Adrenal gland (tissue), 12 donors: ENCODE measurements around the gene ISOC1. TPM values are rescaled to one million over a fixed set of nuclear protein-coding genes. Genes with fewer than 3 reads are reported as not detected.

ENCODE experiments used
- DNase-seq, 7 donors: peaks; one replicate each; pipeline ENCODE4 v3.0.0-alpha.2; 2019 to 2020
- H3K27ac ChIP-seq, 5 donors: fragments of 200-600 bp; sonication (generic) in 4 of 5; 1 replicate in 3 of 5; 2 replicates in 2 of 5; pipeline versions ENCODE4 v1.5.1 to v1.8.0; 2016 to 2020; ENCODE audit warnings: mild to moderate bottlenecking in 1 of 5
- H3K27me3 ChIP-seq: fragments of 200-600 bp; 2 replicates; pipeline ENCODE4 v1.8.0; 2021
- H3K36me3 ChIP-seq, 2 donors: fragments of 200-600 bp; replicated peaks in 1 of 2; 1 replicate in 1 of 2; 2 replicates in 1 of 2; pipeline versions ENCODE4 v1.5.1 to v1.8.0; 2018 to 2022
- H3K4me1 ChIP-seq, 2 donors: fragments of 200-600 bp; replicated peaks in 1 of 2; 1 replicate in 1 of 2; 2 replicates in 1 of 2; pipeline versions ENCODE4 v1.5.1 to v1.8.0; 2018 to 2021
- H3K4me3 ChIP-seq, 4 donors: fragments of 200-600 bp; sonication (generic) in 3 of 4; one replicate each; pipeline ENCODE4 v1.5.1; 2016 to 2018
- H3K9me3 ChIP-seq, 3 donors: fragments of 200-600 bp; sonication (generic) in 1 of 3; replicated peaks in 1 of 3; 1 replicate in 2 of 3; 2 replicates in 1 of 3; pipeline versions ENCODE4 v1.5.1 to v1.8.0; 2016 to 2021
- POLR2A ChIP-seq, 2 donors: fragments of 450-650 bp; IDR thresholded peaks; one replicate each; pipeline ENCODE4 v1.6.1; 2017; ENCODE audit warnings: antibody characterized with exemption in 2 of 2, mild to moderate bottlenecking in 2 of 2, moderate library complexity in 1 of 2
- WGBS, 4 donors: extraction: QIAGEN DNeasy Blood & Tissue Kit in 2 of 4; methylation state at CpG; one replicate each; pipeline versions ENCODE4 v1.1.5 to v1.1.7; 2013 to 2017; 5-methylcytosine and 5-hydroxymethylcytosine counted together
- intact Hi-C, 2 donors: fragments of 100-400 bp; cut with DNase I; formaldehyde crosslinking; loops; one replicate each; pipeline versions ENCODE4 v1.14.1 to v1.15.0; 2022 to 2023
- polyA plus RNA-seq, 3 donors: library from polyadenylated mRNA; stranded (reverse); fragments of 200-250 nt in 2 of 3; fragments of 350-450 nt in 1 of 3; fragmentation: Illumina TruSeq in 1 of 3; extraction: RNeasy Lipid Tissue Mini Kit (QIAGEN cat#74804) in 1 of 3; gene quantifications; one replicate each; pipeline ENCODE4 v1.2.3, GENCODE V29; 2013 to 2014
- total RNA-seq, 9 donors: library from RNA; depleted of rRNA in 4 of 9; stranded (reverse); fragments of >200 nt in 4 of 9; fragments of 120-200 nt in 1 of 9; fragmentation: NEBNext Ultra II Directional in 1 of 9; extraction: Animal tissue kit (Norgen Biotek cat#: 25700) in 1 of 9; gene quantifications; one replicate each; pipeline versions ENCODE4 v1.1.0 to v1.2.4, GENCODE V29; 2013 to 2023
- TF ChIP-seq, protein P1 (sequence below), 6 experiments: fragments of 450-650 bp in 4 of 6; fragments of 200-600 bp in 2 of 6; sonication (generic) in 1 of 6; IDR thresholded peaks; 1 replicate in 5 of 6; 2 replicates in 1 of 6; pipeline versions ENCODE4 v1.5.1 to v1.8.0; 2016 to 2021; ENCODE audit warnings: antibody characterized with exemption in 6 of 6, mild to moderate bottlenecking in 2 of 6, moderate library complexity in 1 of 6
- donor health status: healthy with polysubstance abuse.
- donor health status: Bipolar disorder and iron deficiency.
- donor health status: DM: yes; HTN: yes; CAD: no.
- donor health status: DM: no; HTN: no; CAD: no.
- donor health status: DM: no; HTN: no; CAD: no.
- donor health status: DM: yes; HTN: yes; CAD: no.

Gene ISOC1
- total and polyA plus RNA-seq, 12 donors: 7.6 to 56.6 (median 34.6) TPM

DNA sequence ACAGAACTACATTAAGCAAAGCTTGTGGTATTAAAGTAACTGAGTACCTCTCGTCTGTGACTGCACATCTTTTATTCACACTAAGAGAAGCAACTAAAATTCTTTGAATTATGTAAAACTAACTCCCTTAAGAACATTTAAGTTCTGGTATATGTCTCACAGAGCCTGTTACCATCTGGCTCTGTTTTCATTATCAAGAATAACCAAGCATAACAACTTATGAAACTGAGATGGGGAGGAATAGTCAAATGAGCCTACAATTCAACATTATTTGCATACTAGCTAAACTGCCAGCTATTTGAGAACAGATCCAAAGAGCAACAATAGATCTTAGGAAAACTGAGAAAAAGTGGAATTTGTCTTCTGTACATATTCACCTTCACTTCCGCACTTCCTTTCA lies 25.3 kb upstream of the ISOC1 start:
- Histone ChIP-seq H3K4me3 (no peak overlapping the region), H3K4me1 (no peaks in the 10 kb centered on the region), H3K36me3 (no peaks in the 10 kb centered on the region), H3K27ac (no peak overlapping the region), H3K27me3 (no peaks in the 10 kb centered on the region), H3K9me3 (no peaks in the 10 kb centered on the region)
- TF ChIP-seq, protein P1, sequence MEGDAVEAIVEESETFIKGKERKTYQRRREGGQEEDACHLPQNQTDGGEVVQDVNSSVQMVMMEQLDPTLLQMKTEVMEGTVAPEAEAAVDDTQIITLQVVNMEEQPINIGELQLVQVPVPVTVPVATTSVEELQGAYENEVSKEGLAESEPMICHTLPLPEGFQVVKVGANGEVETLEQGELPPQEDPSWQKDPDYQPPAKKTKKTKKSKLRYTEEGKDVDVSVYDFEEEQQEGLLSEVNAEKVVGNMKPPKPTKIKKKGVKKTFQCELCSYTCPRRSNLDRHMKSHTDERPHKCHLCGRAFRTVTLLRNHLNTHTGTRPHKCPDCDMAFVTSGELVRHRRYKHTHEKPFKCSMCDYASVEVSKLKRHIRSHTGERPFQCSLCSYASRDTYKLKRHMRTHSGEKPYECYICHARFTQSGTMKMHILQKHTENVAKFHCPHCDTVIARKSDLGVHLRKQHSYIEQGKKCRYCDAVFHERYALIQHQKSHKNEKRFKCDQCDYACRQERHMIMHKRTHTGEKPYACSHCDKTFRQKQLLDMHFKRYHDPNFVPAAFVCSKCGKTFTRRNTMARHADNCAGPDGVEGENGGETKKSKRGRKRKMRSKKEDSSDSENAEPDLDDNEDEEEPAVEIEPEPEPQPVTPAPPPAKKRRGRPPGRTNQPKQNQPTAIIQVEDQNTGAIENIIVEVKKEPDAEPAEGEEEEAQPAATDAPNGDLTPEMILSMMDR (IDR thresholded peaks at IDR 0.05): no peak
- no peak for TF ChIP-seq POLR2A (IDR thresholded peaks at IDR 0.05)
- intact Hi-C loops: no loop called here
- DNase-seq: no peak
- WGBS, 4 donors: 87 to 92% (median 90%) methylated on average over 2 of the region's 2 CpGs

DNA sequence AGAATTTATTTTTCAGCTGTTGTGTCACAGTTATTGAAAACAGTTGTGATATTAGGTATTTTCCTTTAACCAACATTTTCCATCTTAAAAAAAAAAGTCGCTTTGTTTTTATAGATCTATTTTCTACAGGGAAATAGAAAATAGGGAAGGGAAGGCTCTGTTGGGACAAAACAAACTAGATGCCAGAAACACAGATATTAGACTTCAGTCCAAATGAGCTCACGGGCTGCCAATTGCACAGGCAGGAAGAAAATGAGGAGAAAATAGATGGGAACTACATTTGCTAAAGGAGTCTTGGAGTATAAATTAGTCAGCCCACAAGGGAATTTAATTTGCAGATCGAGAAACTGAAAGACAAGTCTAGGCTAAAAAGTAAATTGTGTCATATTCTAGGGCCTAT lies 21.4 kb upstream of the ISOC1 start:
- Histone ChIP-seq H3K4me1 (no peaks in the 10 kb centered on the region), H3K4me3 (no peak overlapping the region), H3K27ac (no peak overlapping the region), H3K36me3 (no peaks in the 10 kb centered on the region), H3K9me3 (no peaks in the 10 kb centered on the region), H3K27me3 (no peaks in the 10 kb centered on the region)
- TF ChIP-seq, protein P1 (IDR thresholded peaks at IDR 0.05): no peak
- TF ChIP-seq POLR2A (IDR thresholded peaks at IDR 0.05): no peak
- intact Hi-C loops: no loop called here
- WGBS, 4 donors: 78 to 84% (median 82%) methylated on average over 3 of the region's 3 CpGs
- DNase-seq: no peak

DNA sequence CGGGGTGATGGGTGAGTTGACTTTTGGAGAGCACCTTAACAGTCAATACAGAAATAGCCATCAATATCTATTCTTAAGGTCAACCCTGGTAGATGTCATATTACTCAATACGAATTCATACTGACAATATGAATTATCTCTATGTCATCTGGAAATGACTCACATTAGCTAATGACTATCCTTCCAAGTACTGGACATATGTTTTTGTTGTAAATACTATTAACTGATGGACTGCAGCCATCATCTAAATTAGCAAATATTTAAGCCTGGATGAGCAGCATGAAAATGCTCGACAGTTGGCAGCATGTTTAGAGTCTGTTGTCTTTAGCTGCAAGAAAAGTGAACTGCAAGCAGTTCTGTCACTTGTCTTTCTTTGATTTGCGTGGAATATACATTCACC lies 19.6 kb upstream of the ISOC1 start:
- intact Hi-C loops: no loop called here
- Histone ChIP-seq H3K36me3 (no peaks in the 10 kb centered on the region), H3K27me3 (no peaks in the 10 kb centered on the region), H3K4me1 (no peaks in the 10 kb centered on the region), H3K27ac (no peak overlapping the region), H3K9me3 (no peaks in the 10 kb centered on the region), H3K4me3 (no peak overlapping the region)
- DNase-seq: no peak
- TF ChIP-seq POLR2A (IDR thresholded peaks at IDR 0.05): no peak
- TF ChIP-seq, protein P1 (IDR thresholded peaks at IDR 0.05): no peak
- WGBS, 4 donors: 66 to 77% (median 69%) methylated on average over 4 of the region's 4 CpGs

DNA sequence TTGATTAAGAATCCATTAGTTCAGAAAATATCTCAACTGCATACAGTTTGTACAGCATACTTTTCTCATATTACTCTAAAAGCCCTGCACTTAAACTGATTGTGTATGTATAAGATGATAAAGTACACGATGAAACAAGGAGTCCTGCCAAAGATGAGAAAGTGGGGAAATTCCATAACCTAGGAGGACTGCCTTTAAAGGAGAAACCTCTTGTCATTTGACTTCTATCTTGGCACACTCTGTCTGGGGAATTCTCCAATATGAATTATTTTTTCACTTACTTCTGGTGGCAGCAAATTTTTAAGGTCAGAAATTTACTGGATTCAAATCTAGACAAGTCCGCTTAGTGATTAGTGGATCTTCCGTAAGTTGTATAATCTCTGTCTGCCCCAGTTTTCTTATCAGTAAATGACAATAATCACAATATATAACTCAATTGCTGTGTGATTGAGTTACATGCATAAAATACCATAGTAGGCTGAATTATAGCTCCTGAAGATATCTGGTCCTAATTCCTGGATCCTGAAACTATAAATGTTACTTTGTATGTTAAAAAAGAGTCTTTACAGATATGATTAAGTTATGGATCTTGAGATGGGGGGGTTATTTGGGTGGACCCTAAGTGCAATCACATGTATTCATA lies 17.0 kb upstream of the ISOC1 start:
- Histone ChIP-seq H3K36me3 (no peaks in the 10 kb centered on the region), H3K4me1 (no peaks in the 10 kb centered on the region), H3K27ac (no peak overlapping the region), H3K9me3 (no peaks in the 10 kb centered on the region), H3K4me3 (no peak overlapping the region), H3K27me3 (no peaks in the 10 kb centered on the region)
- intact Hi-C loops: no loop called here
- no peak for DNase-seq
- TF ChIP-seq POLR2A (IDR thresholded peaks at IDR 0.05): no peak
- TF ChIP-seq, protein P1 (IDR thresholded peaks at IDR 0.05): no peak
- WGBS, 4 donors: 35 to 45% (median 39%) methylated on average over 3 of the region's 3 CpGs
